BJ (cell line): ENCODE results near the gene SORCS2. TPM values are rescaled to one million over a fixed set of nuclear protein-coding genes. Genes with fewer than 3 reads are reported as not detected.

ENCODE experiments used
- CTCF ChIA-PET: fragments of 350-600 bp; formaldehyde crosslinking; extraction: SDS; loops from one replicate; lab custom pipeline; 2021; ENCODE audit warnings: antibody characterized with exemption, inconsistent platforms; lab: Yijun Ruan, JAX
- POLR2A ChIA-PET: fragments of 300-600 bp; sonication (Branson Sonifier 250); formaldehyde crosslinking; extraction: SDS; loops from one replicate; lab custom pipeline; 2021; ENCODE audit warnings: antibody characterized with exemption; lab: Charles Lee
- DNase-seq: peaks from one replicate; pipeline ENCODE4 v3.0.0-alpha.2; 2011; ENCODE audit warnings: low read depth
- H3K27me3 ChIP-seq: 2 replicates; pipeline ENCODE4 v1.6.0; 2011; ENCODE audit warnings: low read length; ENCODE audit not compliant: control insufficient read depth, insufficient read depth
- H3K36me3 ChIP-seq: 2 replicates; pipeline ENCODE4 v1.5.1; 2011; ENCODE audit warnings: low read length; ENCODE audit not compliant: control insufficient read depth, insufficient read depth
- H3K4me3 ChIP-seq: 2 replicates; pipeline ENCODE4 v1.5.1; 2011; ENCODE audit warnings: low read depth, mild to moderate bottlenecking, control low read depth, low read length
- CTCF ChIP-seq: IDR thresholded peaks from 2 replicates; pipeline ENCODE4 v1.5.1; 2011; ENCODE audit warnings: low read depth, mild to moderate bottlenecking, control low read depth, inconsistent platforms, low read length, moderate library complexity; ENCODE audit not compliant: insufficient read depth
- polyA plus RNA-seq: library from polyadenylated mRNA; depleted of rRNA; stranded (reverse); fragments of >200 nt; gene quantifications from 2 replicates; pipeline ENCODE4 v1.2.3, GENCODE V29; 2011

Gene SORCS2
- polyA plus RNA-seq, 1 experiment, result 0.63 TPM

GRCh38 chr4:7658341-7659204 lies 466.2 kb downstream of the SORCS2 start:
- no peak overlapping the region for H3K4me3 ChIP-seq
- TF ChIP-seq CTCF, result no peak
- H3K27me3 ChIP-seq, result no peaks in the 10 kb centered on the region; the same call in 1 of the 2 replicates
- CTCF ChIA-PET, result no interaction called here
- no peak for DNase-seq
- no peaks in the 10 kb centered on the region for H3K36me3 ChIP-seq
- POLR2A ChIA-PET, result no interaction called here

- ChIA-PET POLR2A (no interaction called here), CTCF (interaction anchor here (0.8 kb wide), 1 partner anchor 11 kb away, joined by 3 read pairs; no protein-coding TSS in a partner anchor)
- no peak for DNase-seq
- no peak overlapping the region for H3K4me3 ChIP-seq
- no peaks in the 10 kb centered on the region for H3K36me3 ChIP-seq
- TF ChIP-seq CTCF, result no peak
- no peaks in the 10 kb centered on the region; the same call in 1 of the 2 replicates for H3K27me3 ChIP-seq
Observed at GRCh38 chr4:7659429-7660175, 467.3 kb downstream of the SORCS2 start.

- H3K27me3 ChIP-seq, result peaks cover 2% of the 10 kb centered on the region; the same call in 1 of the 2 replicates
- TF ChIP-seq CTCF, result no peak
- DNase-seq, result no peak
- no peaks in the 10 kb centered on the region for H3K36me3 ChIP-seq
- no peak overlapping the region for H3K4me3 ChIP-seq
- ChIA-PET CTCF (interaction anchor here (0.8 to 1.5 kb wide), 2 partner anchors 10 to 18 kb away, joined by 3 to 5 read pairs; no protein-coding TSS in a partner anchor), POLR2A (no interaction called here)
Observed at GRCh38 chr4:7660176-7661039, 468.1 kb downstream of the SORCS2 start.

- no peak for TF ChIP-seq CTCF
- ChIA-PET CTCF (interaction anchor here (1.5 kb wide), 1 partner anchor 19 kb away, joined by 5 read pairs; no protein-coding TSS in a partner anchor), POLR2A (interaction anchor here (0.6 kb wide), 1 partner anchor 41 kb away, joined by 3 read pairs; no protein-coding TSS in a partner anchor)
- no peak overlapping the region for H3K4me3 ChIP-seq
- no peak for DNase-seq
- H3K27me3 ChIP-seq, result peaks cover 5% of the 10 kb centered on the region; the same call in 1 of the 2 replicates
- no peaks in the 10 kb centered on the region for H3K36me3 ChIP-seq
Observed at GRCh38 chr4:7661066-7661748, 468.9 kb downstream of the SORCS2 start.
